RWPE2 (cell line): ENCODE measurements around the gene PATJ.

Experiments used
- ATAC-seq: fragments of 200-7000 bp; cut with Tn5 transposase; 3 replicates; pipeline ENCODE4 v1.9.1; 2021; ENCODE audit warnings: low read depth
- DNase-seq: peaks from one replicate; pipeline ENCODE4 v3.0.0-alpha.2; 2020; ENCODE audit warnings: low spot score
- H3K27ac ChIP-seq: fragments of 450-650 bp; 2 replicates; pipeline ENCODE4 v1.5.1; 2017; ENCODE audit warnings: mild to moderate bottlenecking; ENCODE audit not compliant: poor library complexity, severe bottlenecking
- H3K27me3 ChIP-seq: fragments of 250-450 bp; sonication (Bioruptor Pico); 2 replicates; pipeline ENCODE4 v1.5.1; 2021; ENCODE audit warnings: mild to moderate bottlenecking, moderate library complexity; ENCODE audit not compliant: insufficient read depth, poor library complexity, severe bottlenecking
- H3K36me3 ChIP-seq: fragments of 250-450 bp; sonication (Bioruptor Pico); 2 replicates; pipeline ENCODE4 v1.5.1; 2020; ENCODE audit warnings: low read depth, mild to moderate bottlenecking, moderate library complexity
- H3K4me1 ChIP-seq: fragments of 250-450 bp; sonication (Bioruptor Pico); 2 replicates; pipeline ENCODE4 v1.5.1; 2021; ENCODE audit warnings: mild to moderate bottlenecking, moderate library complexity; ENCODE audit not compliant: insufficient read depth, poor library complexity, severe bottlenecking
- H3K4me3 ChIP-seq: fragments of 250-450 bp; sonication (Bioruptor Pico); 2 replicates; pipeline ENCODE4 v1.5.1; 2021; ENCODE audit warnings: mild to moderate bottlenecking, moderate library complexity; ENCODE audit not compliant: severe bottlenecking
- H3K9me3 ChIP-seq: fragments of 250-450 bp; sonication (Bioruptor Pico); 2 replicates; pipeline ENCODE4 v1.5.1; 2021; ENCODE audit warnings: mild to moderate bottlenecking, moderate library complexity; ENCODE audit not compliant: severe bottlenecking
- TF ChIP-seq, protein P1 (sequence below): fragments of 450-650 bp; IDR thresholded peaks from one replicate; pipeline ENCODE4 v1.5.1; 2017; ENCODE audit warnings: mild to moderate bottlenecking, moderate library complexity; ENCODE audit not compliant: poor library complexity, severe bottlenecking

PATJ gene

GRCh38 chr1:61997123-61997522 is 254.8 kb downstream of the PATJ start:
- peaks cover 15% of the 10 kb centered on the region for H3K36me3 ChIP-seq
- no peak overlapping the region for H3K27ac ChIP-seq
- TF ChIP-seq, protein P1, sequence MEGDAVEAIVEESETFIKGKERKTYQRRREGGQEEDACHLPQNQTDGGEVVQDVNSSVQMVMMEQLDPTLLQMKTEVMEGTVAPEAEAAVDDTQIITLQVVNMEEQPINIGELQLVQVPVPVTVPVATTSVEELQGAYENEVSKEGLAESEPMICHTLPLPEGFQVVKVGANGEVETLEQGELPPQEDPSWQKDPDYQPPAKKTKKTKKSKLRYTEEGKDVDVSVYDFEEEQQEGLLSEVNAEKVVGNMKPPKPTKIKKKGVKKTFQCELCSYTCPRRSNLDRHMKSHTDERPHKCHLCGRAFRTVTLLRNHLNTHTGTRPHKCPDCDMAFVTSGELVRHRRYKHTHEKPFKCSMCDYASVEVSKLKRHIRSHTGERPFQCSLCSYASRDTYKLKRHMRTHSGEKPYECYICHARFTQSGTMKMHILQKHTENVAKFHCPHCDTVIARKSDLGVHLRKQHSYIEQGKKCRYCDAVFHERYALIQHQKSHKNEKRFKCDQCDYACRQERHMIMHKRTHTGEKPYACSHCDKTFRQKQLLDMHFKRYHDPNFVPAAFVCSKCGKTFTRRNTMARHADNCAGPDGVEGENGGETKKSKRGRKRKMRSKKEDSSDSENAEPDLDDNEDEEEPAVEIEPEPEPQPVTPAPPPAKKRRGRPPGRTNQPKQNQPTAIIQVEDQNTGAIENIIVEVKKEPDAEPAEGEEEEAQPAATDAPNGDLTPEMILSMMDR: no peak
- H3K4me1 ChIP-seq: peaks cover 16% of the 10 kb centered on the region
- H3K4me3 ChIP-seq: no peak overlapping the region
- DNase-seq (no peak), ATAC-seq (no peak)
- H3K27me3 ChIP-seq: no peaks in the 10 kb centered on the region
- H3K9me3 ChIP-seq: peaks cover 2% of the 10 kb centered on the region

DNA sequence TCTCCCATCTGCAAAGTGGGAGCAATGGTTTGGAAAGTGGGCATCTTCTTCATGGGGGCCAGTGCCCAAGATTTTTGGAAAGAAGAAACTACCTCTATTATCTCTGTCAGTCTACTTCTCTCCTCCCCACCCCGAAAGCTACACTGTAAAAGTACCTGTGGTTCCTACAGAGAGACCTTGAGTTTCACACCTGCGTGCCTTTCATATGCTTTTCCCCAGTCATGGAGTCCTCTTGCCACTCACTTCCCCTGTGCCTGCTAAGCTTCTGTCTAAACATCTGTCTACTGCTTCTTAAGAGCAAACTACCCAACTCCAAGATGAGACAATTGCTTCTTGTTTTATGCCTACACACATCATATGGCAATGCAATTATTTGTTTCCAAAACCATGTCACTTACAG is 261.5 kb downstream of the PATJ start:
- Histone ChIP-seq H3K4me3 (no peak overlapping the region), H3K36me3 (peaks cover 3% of the 10 kb centered on the region), H3K4me1 (no peaks in the 10 kb centered on the region), H3K27ac (no peak overlapping the region), H3K27me3 (no peaks in the 10 kb centered on the region), H3K9me3 (peaks cover under 1% of the 10 kb centered on the region)
- ATAC-seq: no peak
- no peak for DNase-seq
- TF ChIP-seq, protein P1: no peak

GRCh38 chr1:62006690-62007089 is 264.4 kb downstream of the PATJ start:
- H3K27ac ChIP-seq: no peak overlapping the region
- no peaks in the 10 kb centered on the region for H3K9me3 ChIP-seq
- H3K4me3 ChIP-seq: no peak overlapping the region
- DNase-seq (no peak), ATAC-seq (no peak)
- no peaks in the 10 kb centered on the region; the same call in 1 of the 2 replicates for H3K36me3 ChIP-seq
- TF ChIP-seq, protein P1: no peak
- H3K27me3 ChIP-seq: no peaks in the 10 kb centered on the region
- H3K4me1 ChIP-seq: no peaks in the 10 kb centered on the region

DNA sequence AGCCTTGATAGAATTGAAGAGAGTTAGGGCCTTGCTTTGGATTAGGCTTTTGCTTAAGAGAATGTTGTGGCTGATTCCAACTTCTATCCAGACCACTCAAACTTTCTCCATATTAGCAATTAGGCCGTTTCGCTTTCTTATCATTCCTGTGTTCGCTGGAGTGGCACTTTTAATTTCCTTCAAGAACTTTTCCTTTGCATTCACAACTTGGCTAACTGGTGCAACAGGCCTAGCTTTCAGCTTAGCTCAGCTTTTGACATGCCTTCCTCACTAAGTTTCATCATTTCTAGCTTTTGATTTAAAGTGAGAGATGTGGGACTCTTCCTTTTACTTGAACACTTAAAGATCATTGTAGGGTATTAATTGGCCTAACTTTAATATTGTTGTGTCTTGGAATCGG is 268.7 kb downstream of the PATJ start:
- no peaks in the 10 kb centered on the region for H3K4me1 ChIP-seq
- DNase-seq (no peak), ATAC-seq (no peak)
- H3K36me3 ChIP-seq: no peaks in the 10 kb centered on the region; the same call in 1 of the 2 replicates
- H3K27ac ChIP-seq: no peak overlapping the region
- H3K4me3 ChIP-seq: no peak overlapping the region
- H3K9me3 ChIP-seq: no peaks in the 10 kb centered on the region
- H3K27me3 ChIP-seq: no peaks in the 10 kb centered on the region
- TF ChIP-seq, protein P1: no peak

- no peaks in the 10 kb centered on the region for H3K27me3 ChIP-seq
Measured at GRCh38 chr1:62012095-62012494, 269.8 kb downstream of the PATJ start.

More at GRCh38 chr1:62012095-62012494, 269.8 kb downstream of the PATJ start:
- Histone ChIP-seq H3K27ac (no peak overlapping the region), H3K4me3 (no peak overlapping the region), H3K9me3 (no peaks in the 10 kb centered on the region), H3K4me1 (no peaks in the 10 kb centered on the region), H3K36me3 (peaks cover 4% of the 10 kb centered on the region; the same call in 1 of the 2 replicates)
- ATAC-seq (no peak), DNase-seq (no peak)
- TF ChIP-seq, protein P1: no peak
